A549 (cell line): ENCODE measurements around the gene SLC22A31. TPM values are rescaled to one million over a fixed set of nuclear protein-coding genes. Genes with fewer than 3 reads are reported as not detected.

Experiments used
- ATAC-seq, 2 experiments: fragments of 200-7000 bp in 1 of 2; fragments of >200 bp in 1 of 2; cut with Nextera tagmentation in 1 of 2; cut with Tn5 transposase in 1 of 2; 3 replicates each; pipeline versions ENCODE4 v1.8.0 to v1.9.1; 2018 to 2020; ENCODE audit warnings: mild to moderate bottlenecking in 1 of 2, moderate library complexity in 1 of 2
- CTCF ChIA-PET: fragments of 300-600 bp; sonication (Branson Sonifier 250); formaldehyde crosslinking; extraction: SDS; loops from one replicate; lab custom pipeline; 2021; ENCODE audit warnings: antibody characterized with exemption, inconsistent platforms; lab: Yijun Ruan, JAX
- POLR2A ChIA-PET: fragments of 350-600 bp; formaldehyde crosslinking; extraction: SDS; loops from one replicate; lab custom pipeline; 2021; ENCODE audit warnings: antibody characterized with exemption, inconsistent platforms; lab: Yijun Ruan, JAX
- DNase-seq, 2 experiments: peaks; one replicate each; pipeline versions ENCODE4 v3.0.0 to v3.0.0-alpha.2; 2011 to 2016; ENCODE audit warnings: low read depth in 1 of 2, low spot score in 1 of 2
- FAIRE-seq: peaks from 2 replicates; lab custom pipeline; 2011; peaks lifted over from hg19 to GRCh38; lab: Jason Lieb, UNC
- H3K27ac ChIP-seq, 2 experiments: fragments of >200 bp; sonication (Bioruptor Twin); formaldehyde crosslinking; 3 replicates each; pipeline ENCODE4 v1.5.1; 2016 to 2017
- H3K4me1 ChIP-seq: fragments of >200 bp; sonication (Bioruptor Twin); formaldehyde crosslinking; 3 replicates; pipeline ENCODE4 v1.6.1; 2016
- H3K4me2 ChIP-seq: fragments of >200 bp; sonication (Bioruptor Twin); formaldehyde crosslinking; 3 replicates; pipeline ENCODE4 v1.6.1; 2016
- H3K4me3 ChIP-seq: fragments of >200 bp; sonication (Bioruptor Twin); formaldehyde crosslinking; 3 replicates; pipeline ENCODE4 v1.5.1; 2016
- H3K9me3 ChIP-seq: fragments of >200 bp; sonication (Bioruptor Twin); formaldehyde crosslinking; 3 replicates; pipeline ENCODE4 v1.6.1; 2016
- BHLHE40 ChIP-seq: IDR thresholded peaks from 2 replicates; pipeline ENCODE4 v1.6.1; 2012; ENCODE audit warnings: low read depth, low read length, inconsistent platforms
- CBX2 ChIP-seq: fragments of 200-600 bp; sonication (generic); IDR thresholded peaks from 2 replicates; pipeline ENCODE4 v1.6.1; 2016; ENCODE audit warnings: low read depth, mild to moderate bottlenecking, borderline replicate concordance
- CHD2 ChIP-seq: fragments of 150-350 bp; IDR thresholded peaks from 2 replicates; pipeline ENCODE4 v1.6.1; 2014; ENCODE audit warnings: low read length; ENCODE audit not compliant: partially characterized antibody
- EHMT2 ChIP-seq: fragments of 200-600 bp; sonication (generic); IDR thresholded peaks from 2 replicates; pipeline ENCODE4 v1.6.1; 2016; ENCODE audit warnings: antibody characterized with exemption, low read depth, mild to moderate bottlenecking, moderate library complexity
- EP300 ChIP-seq, 2 experiments: fragments of >200 bp; sonication (Bioruptor Twin); formaldehyde crosslinking; IDR thresholded peaks; 2 replicates in 1 of 2; 3 replicates in 1 of 2; pipeline ENCODE4 v1.6.1; 2016 to 2017
- FOXS1 ChIP-seq: fragments of 250-450 bp; sonication (Bioruptor Pico); IDR thresholded peaks from 2 replicates; pipeline ENCODE4 v1.5.0; 2020; ENCODE audit warnings: mild to moderate bottlenecking, moderate library complexity
- GATA3 ChIP-seq: IDR thresholded peaks from 2 replicates; pipeline ENCODE4 v1.6.1; 2012; ENCODE audit warnings: borderline replicate concordance
- HEYL ChIP-seq: fragments of 250-450 bp; sonication (Bioruptor Pico); IDR thresholded peaks from 2 replicates; pipeline ENCODE4 v1.8.0; 2021; ENCODE audit warnings: mild to moderate bottlenecking, moderate library complexity
- HOXB5 ChIP-seq: fragments of 250-450 bp; sonication (Bioruptor Pico); IDR thresholded peaks from 2 replicates; pipeline ENCODE4 v1.5.0; 2020; ENCODE audit warnings: mild to moderate bottlenecking, moderate library complexity
- JUN ChIP-seq, 2 experiments: fragments of >200 bp; sonication (Bioruptor Twin); formaldehyde crosslinking; IDR thresholded peaks; 2 replicates in 1 of 2; 3 replicates in 1 of 2; pipeline ENCODE4 v1.6.1; 2016 to 2017
- KDM1A ChIP-seq: fragments of 200-600 bp; sonication (generic); IDR thresholded peaks from 2 replicates; pipeline ENCODE4 v1.6.1; 2016; ENCODE audit warnings: low read depth, mild to moderate bottlenecking
- MAX ChIP-seq: IDR thresholded peaks from 2 replicates; pipeline ENCODE4 v1.6.1; 2012
- MAZ ChIP-seq: fragments of 150-350 bp; IDR thresholded peaks from 2 replicates; pipeline ENCODE4 v1.6.1; 2014; ENCODE audit warnings: antibody characterized with exemption, low read depth, low read length, borderline replicate concordance
- NR3C1 ChIP-seq: fragments of >200 bp; sonication (Bioruptor Twin); formaldehyde crosslinking; IDR thresholded peaks from 3 replicates; pipeline ENCODE4 v1.6.1; 2017
- POLR2A ChIP-seq: IDR thresholded peaks from 2 replicates; pipeline ENCODE4 v1.6.1; 2012; ENCODE audit warnings: mild to moderate bottlenecking, low read length
- POLR2AphosphoS2 ChIP-seq: conservative IDR thresholded peaks from 2 replicates; pipeline ENCODE4 v1.6.1; 2012; ENCODE audit warnings: low read length, improper control_type of control experiment, inconsistent platforms
- RARB ChIP-seq: fragments of 250-450 bp; sonication (Bioruptor Pico); IDR thresholded peaks from 2 replicates; pipeline ENCODE4 v1.8.0; 2021; ENCODE audit warnings: mild to moderate bottlenecking, moderate library complexity
- RCOR1 ChIP-seq: fragments of 150-350 bp; IDR thresholded peaks from 2 replicates; pipeline ENCODE4 v1.6.1; 2014; ENCODE audit warnings: antibody characterized with exemption, low read length, low read depth
- RNF2 ChIP-seq: fragments of 200-600 bp; sonication (generic); IDR thresholded peaks from 2 replicates; pipeline ENCODE4 v1.6.1; 2016; ENCODE audit warnings: low read depth, mild to moderate bottlenecking, antibody characterized with exemption, moderate library complexity, borderline replicate concordance
- TP53 ChIP-seq: fragments of 250-450 bp; sonication (Bioruptor Pico); IDR thresholded peaks from 2 replicates; pipeline ENCODE4 v1.5.0; 2021; ENCODE audit warnings: mild to moderate bottlenecking, moderate library complexity
- ZC3H11A ChIP-seq: fragments of 450-650 bp; IDR thresholded peaks from 2 replicates; pipeline ENCODE4 v1.6.1; 2014; ENCODE audit warnings: antibody characterized with exemption, mild to moderate bottlenecking
- ZFP36 ChIP-seq: fragments of 450-650 bp; IDR thresholded peaks from 2 replicates; pipeline ENCODE4 v1.6.1; 2014; ENCODE audit warnings: borderline replicate concordance; ENCODE audit not compliant: partially characterized antibody
- WGBS: methylation state at CpG from one replicate; pipeline ENCODE4 v1.1.6; 2017; ENCODE audit errors: missing lambda C conversion rate; 5-methylcytosine and 5-hydroxymethylcytosine counted together
- polyA plus RNA-seq, 4 experiments: library from polyadenylated mRNA; depleted of rRNA in 3 of 4; stranded (reverse); fragments of >200 nt; fragmentation: RNase III in 1 of 4; extraction: RNeasy Plus Mini Kit Qiagen cat#74134 plus additional on column Dnase treatment in 1 of 4; gene quantifications; 2 replicates in 3 of 4; 3 replicates in 1 of 4; pipeline ENCODE4 v1.2.3, GENCODE V29; 2011 to 2017
- TF ChIP-seq, protein P1 (sequence below): fragments of 250-450 bp; sonication (Bioruptor Pico); IDR thresholded peaks from 2 replicates; pipeline ENCODE4 v1.5.0; 2021; ENCODE audit warnings: mild to moderate bottlenecking, moderate library complexity, borderline replicate concordance
- TF ChIP-seq, protein P2 (sequence below): fragments of 250-450 bp; sonication (Bioruptor Pico); IDR thresholded peaks from 2 replicates; pipeline ENCODE4 v1.5.0; 2020; ENCODE audit warnings: low read depth, mild to moderate bottlenecking, moderate library complexity
- TF ChIP-seq, protein P3 (sequence below): IDR thresholded peaks from 2 replicates; pipeline ENCODE4 v1.6.1; 2012
- TF ChIP-seq, protein P4 (sequence below): IDR thresholded peaks from 2 replicates; pipeline ENCODE4 v1.6.1; 2012; ENCODE audit warnings: low read depth, borderline replicate concordance

SLC22A31 gene
- polyA plus RNA-seq, 2 of the 4 experiments (the other 2 are of a cell fraction), result 0.36 to 0.77 TPM

GRCh38 chr16:89246903-89247733, 46.8 kb upstream of the SLC22A31 start:
- Histone ChIP-seq H3K27ac (peak overlapping the region; percentile 84 to 92), H3K9me3 (no peaks in the 10 kb centered on the region), H3K4me2 (peak overlapping the region; percentile 86), H3K4me3 (peak overlapping the region; percentile 53), H3K4me1 (no peaks in the 10 kb centered on the region)
- 33% methylated on average over 15 of the region's 78 CpGs for WGBS
- ChIA-PET CTCF (interaction anchor here (0.7 to 2.4 kb wide), 2 partner anchors 42 to 256 kb away, joined by 3 to 12 read pairs; no protein-coding TSS in a partner anchor), POLR2A (interaction anchor here (0.6 to 1.3 kb wide), 5 partner anchors 8 to 261 kb away, joined by 3 to 5 read pairs (median 4); partner anchors contain the start of genes SPG7 and ZNF778)
- FAIRE-seq (no peak), ATAC-seq (peak; percentile 85 to 92), DNase-seq (peak; percentile 82 to 91)
- TF ChIP-seq RNF2, result no peak
- no peak for TF ChIP-seq HOXB5 (CRISPR knock-in tag)
- TF ChIP-seq HEYL (CRISPR knock-in tag), result no peak
- 0 out of 5 replicates have a peak, but pooled peaks of 1 of the 2 experiments have one; percentile 32 for TF ChIP-seq JUN (IDR thresholded peaks at IDR 0.05)
- peak; percentile 55 for TF ChIP-seq POLR2A
- TF ChIP-seq, protein P1, sequence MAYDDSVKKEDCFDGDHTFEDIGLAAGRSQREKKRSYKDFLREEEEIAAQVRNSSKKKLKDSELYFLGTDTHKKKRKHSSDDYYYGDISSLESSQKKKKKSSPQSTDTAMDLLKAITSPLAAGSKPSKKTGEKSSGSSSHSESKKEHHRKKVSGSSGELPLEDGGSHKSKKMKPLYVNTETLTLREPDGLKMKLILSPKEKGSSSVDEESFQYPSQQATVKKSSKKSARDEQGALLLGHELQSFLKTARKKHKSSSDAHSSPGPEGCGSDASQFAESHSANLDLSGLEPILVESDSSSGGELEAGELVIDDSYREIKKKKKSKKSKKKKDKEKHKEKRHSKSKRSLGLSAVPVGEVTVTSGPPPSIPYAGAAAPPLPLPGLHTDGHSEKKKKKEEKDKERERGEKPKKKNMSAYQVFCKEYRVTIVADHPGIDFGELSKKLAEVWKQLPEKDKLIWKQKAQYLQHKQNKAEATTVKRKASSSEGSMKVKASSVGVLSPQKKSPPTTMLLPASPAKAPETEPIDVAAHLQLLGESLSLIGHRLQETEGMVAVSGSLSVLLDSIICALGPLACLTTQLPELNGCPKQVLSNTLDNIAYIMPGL, result no peak
- TF ChIP-seq MAX, result peak; percentile 50
- no peak for TF ChIP-seq ZC3H11A
- TF ChIP-seq, protein P2, sequence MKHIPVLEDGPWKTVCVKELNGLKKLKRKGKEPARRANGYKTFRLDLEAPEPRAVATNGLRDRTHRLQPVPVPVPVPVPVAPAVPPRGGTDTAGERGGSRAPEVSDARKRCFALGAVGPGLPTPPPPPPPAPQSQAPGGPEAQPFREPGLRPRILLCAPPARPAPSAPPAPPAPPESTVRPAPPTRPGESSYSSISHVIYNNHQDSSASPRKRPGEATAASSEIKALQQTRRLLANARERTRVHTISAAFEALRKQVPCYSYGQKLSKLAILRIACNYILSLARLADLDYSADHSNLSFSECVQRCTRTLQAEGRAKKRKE (CRISPR knock-in tag), result no peak
- no peak for TF ChIP-seq FOXS1 (CRISPR knock-in tag)
- TF ChIP-seq NR3C1, result no peak
- TF ChIP-seq, protein P3, sequence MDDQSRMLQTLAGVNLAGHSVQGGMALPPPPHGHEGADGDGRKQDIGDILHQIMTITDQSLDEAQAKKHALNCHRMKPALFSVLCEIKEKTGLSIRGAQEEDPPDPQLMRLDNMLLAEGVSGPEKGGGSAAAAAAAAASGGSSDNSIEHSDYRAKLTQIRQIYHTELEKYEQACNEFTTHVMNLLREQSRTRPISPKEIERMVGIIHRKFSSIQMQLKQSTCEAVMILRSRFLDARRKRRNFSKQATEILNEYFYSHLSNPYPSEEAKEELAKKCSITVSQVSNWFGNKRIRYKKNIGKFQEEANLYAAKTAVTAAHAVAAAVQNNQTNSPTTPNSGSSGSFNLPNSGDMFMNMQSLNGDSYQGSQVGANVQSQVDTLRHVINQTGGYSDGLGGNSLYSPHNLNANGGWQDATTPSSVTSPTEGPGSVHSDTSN, result 0 out of 2 replicates have a peak, but pooled peaks have one; percentile 29
- TF ChIP-seq TP53 (CRISPR knock-in tag), result no peak
- TF ChIP-seq CBX2, result no peak
- TF ChIP-seq, protein P4, sequence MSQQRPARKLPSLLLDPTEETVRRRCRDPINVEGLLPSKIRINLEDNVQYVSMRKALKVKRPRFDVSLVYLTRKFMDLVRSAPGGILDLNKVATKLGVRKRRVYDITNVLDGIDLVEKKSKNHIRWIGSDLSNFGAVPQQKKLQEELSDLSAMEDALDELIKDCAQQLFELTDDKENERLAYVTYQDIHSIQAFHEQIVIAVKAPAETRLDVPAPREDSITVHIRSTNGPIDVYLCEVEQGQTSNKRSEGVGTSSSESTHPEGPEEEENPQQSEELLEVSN, result peak; percentile 65; the same call in 1 of the 2 replicates
- no peak for TF ChIP-seq RARB (CRISPR knock-in tag)

DNA sequence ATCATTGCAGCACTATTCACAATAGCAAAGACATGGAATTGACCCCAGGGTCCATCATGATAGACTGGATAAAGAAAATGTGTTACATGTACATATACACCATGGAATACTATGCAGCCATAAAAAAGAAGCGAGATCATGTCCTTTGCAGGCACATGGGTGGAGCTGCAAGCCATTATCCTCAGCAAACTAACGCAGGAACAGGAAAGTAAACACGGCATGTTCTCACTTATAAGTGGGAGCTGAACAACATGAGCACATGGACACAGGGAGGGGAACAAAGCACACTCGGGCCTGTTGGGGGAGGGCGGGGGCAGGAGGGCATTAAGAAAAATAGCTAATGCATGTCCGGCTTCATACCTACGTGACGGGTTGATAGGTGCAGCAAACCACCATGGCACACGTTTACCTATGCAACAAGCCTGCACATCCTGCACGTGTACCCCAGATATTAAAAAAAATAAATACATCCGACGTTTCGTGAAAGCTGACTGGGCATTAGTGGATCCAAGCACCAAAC, 46.1 kb upstream of the SLC22A31 start:
- CTCF ChIA-PET, result interaction anchor here (0.7 to 2.4 kb wide), 2 partner anchors 43 to 257 kb away, joined by 3 to 12 read pairs; no protein-coding TSS in a partner anchor
- no peak for FAIRE-seq
- 81% methylated on average over 13 of the region's 13 CpGs for WGBS
- TF ChIP-seq MAZ (no peak), MAX (0 out of 2 replicates have a peak, but pooled peaks have one; percentile 2), CBX2 (no peak), GATA3 (no peak), RNF2 (no peak), POLR2AphosphoS2 (no peak), KDM1A (peak; percentile 54; the same call in 1 of the 2 replicates), BHLHE40 (no peak), EP300 (IDR thresholded peaks at IDR 0.05) (no peak), CHD2 (no peak), EHMT2 (no peak), RCOR1 (no peak), POLR2A (no peak), ZFP36 (no peak), HOXB5 (CRISPR knock-in tag) (no peak)
- TF ChIP-seq, protein P3, result no peak
- TF ChIP-seq, protein P4, result no peak

More for the DNA sequence above, 46.1 kb upstream of the SLC22A31 start:
- ATAC-seq (no peak), DNase-seq (no peak)
- Histone ChIP-seq H3K4me2 (peak overlapping the region; percentile 86), H3K4me3 (peak overlapping the region; percentile 53), H3K27ac (peak overlapping the region; percentile 84 to 92), H3K9me3 (no peaks in the 10 kb centered on the region), H3K4me1 (no peaks in the 10 kb centered on the region)
- POLR2A ChIA-PET, result interaction anchor here (1.1 kb wide), 1 partner anchor 18 kb away, joined by 3 read pairs; no protein-coding TSS in a partner anchor
